Loucy (cell line): Measurements from ENCODE around the gene DENND11.
A peak's percentile ranks its signal among the peaks of the same experiment; 100 is the strongest.

Experiments
- H2AFZ ChIP-seq: fragments of 200-600 bp; sonication (generic); 2 replicates; pipeline ENCODE4 v1.6.0; 2016; ENCODE audit warnings: antibody characterized with exemption, mild to moderate bottlenecking, low read length, moderate library complexity
- H3F3A ChIP-seq: fragments of 200-600 bp; 2 replicates; pipeline ENCODE4 v1.6.0; 2016; ENCODE audit warnings: antibody characterized with exemption, low read depth, mild to moderate bottlenecking
- H3K27me3 ChIP-seq: fragments of 200-600 bp; sonication (generic); 2 replicates; pipeline ENCODE4 v1.6.1; 2014; ENCODE audit warnings: low read length, mild to moderate bottlenecking; ENCODE audit not compliant: insufficient read depth, poor library complexity, severe bottlenecking
- H3K36me3 ChIP-seq: fragments of 200-600 bp; sonication (generic); 2 replicates; pipeline ENCODE4 v1.6.1; 2016; ENCODE audit warnings: low read length; ENCODE audit not compliant: insufficient read depth
- H3K4me1 ChIP-seq: fragments of 200-600 bp; sonication (generic); 2 replicates; pipeline ENCODE4 v1.5.1; 2014; ENCODE audit warnings: low read length, mild to moderate bottlenecking; ENCODE audit not compliant: insufficient read depth, poor library complexity, severe bottlenecking
- H3K4me2 ChIP-seq: fragments of 200-600 bp; sonication (generic); 2 replicates; pipeline ENCODE4 v1.6.0; 2014; ENCODE audit warnings: antibody characterized with exemption, low read length, low read depth, mild to moderate bottlenecking; ENCODE audit not compliant: poor library complexity, severe bottlenecking
- H3K4me3 ChIP-seq: fragments of 200-600 bp; sonication (generic); 2 replicates; pipeline ENCODE4 v1.5.1; 2014; ENCODE audit warnings: low read length, mild to moderate bottlenecking, mixed read lengths; ENCODE audit not compliant: poor library complexity, severe bottlenecking
- H3K79me2 ChIP-seq: fragments of 200-600 bp; sonication (generic); 2 replicates; pipeline ENCODE4 v1.6.1; 2014; ENCODE audit warnings: low read length; ENCODE audit not compliant: insufficient read depth
- H3K9ac ChIP-seq: fragments of 200-600 bp; sonication (generic); 2 replicates; pipeline ENCODE4 v1.6.0; 2014; ENCODE audit warnings: mild to moderate bottlenecking, low read depth, low read length, moderate library complexity; ENCODE audit not compliant: poor library complexity, severe bottlenecking
- H3K9me2 ChIP-seq: fragments of 200-600 bp; sonication (generic); replicated peaks from 2 replicates; pipeline ENCODE4 v1.6.1; 2016; ENCODE audit warnings: low read depth, low read length, mixed read lengths
- H3K9me3 ChIP-seq: fragments of 200-600 bp; sonication (generic); 2 replicates; pipeline ENCODE4 v1.6.1; 2014; ENCODE audit warnings: mild to moderate bottlenecking, antibody characterized with exemption, low read length, low read depth; ENCODE audit not compliant: insufficient read depth
- H4K20me1 ChIP-seq: fragments of 200-600 bp; sonication (generic); 2 replicates; pipeline ENCODE4 v1.6.0; 2014; ENCODE audit warnings: antibody characterized with exemption, low read length, mild to moderate bottlenecking; ENCODE audit not compliant: insufficient read depth, poor library complexity, severe bottlenecking
- EZH2phosphoT487 ChIP-seq: fragments of 200-600 bp; IDR thresholded peaks from 2 replicates; pipeline ENCODE4 v1.6.1; 2018; ENCODE audit warnings: antibody characterized with exemption, mild to moderate bottlenecking, moderate library complexity, borderline replicate concordance
- TF ChIP-seq, protein P1 (sequence below): fragments of 200-600 bp; sonication (generic); conservative IDR thresholded peaks from 2 replicates; pipeline ENCODE4 v1.5.1; 2014; ENCODE audit warnings: mild to moderate bottlenecking, antibody characterized with exemption, low read length

The DENND11 gene

GRCh38 chr7:141679014-141679413, 23.0 kb downstream of the DENND11 start:
- Histone ChIP-seq H3K36me3 (peaks cover 38% of the 10 kb centered on the region; the same call in 1 of the 2 replicates), H3K79me2 (no peaks in the 10 kb centered on the region), H3K9ac (no peak overlapping the region), H3K4me3 (no peak overlapping the region), H2AFZ (no peak overlapping the region), H3K9me3 (no peaks in the 10 kb centered on the region), H3F3A (no peaks in the 10 kb centered on the region), H3K9me2 (no peaks in the 10 kb centered on the region), H4K20me1 (no peaks in the 10 kb centered on the region), H3K4me2 (no peak overlapping the region), H3K27me3 (no peaks in the 10 kb centered on the region), H3K4me1 (no peaks in the 10 kb centered on the region)
- no peak for TF ChIP-seq EZH2phosphoT487
- TF ChIP-seq, protein P1, sequence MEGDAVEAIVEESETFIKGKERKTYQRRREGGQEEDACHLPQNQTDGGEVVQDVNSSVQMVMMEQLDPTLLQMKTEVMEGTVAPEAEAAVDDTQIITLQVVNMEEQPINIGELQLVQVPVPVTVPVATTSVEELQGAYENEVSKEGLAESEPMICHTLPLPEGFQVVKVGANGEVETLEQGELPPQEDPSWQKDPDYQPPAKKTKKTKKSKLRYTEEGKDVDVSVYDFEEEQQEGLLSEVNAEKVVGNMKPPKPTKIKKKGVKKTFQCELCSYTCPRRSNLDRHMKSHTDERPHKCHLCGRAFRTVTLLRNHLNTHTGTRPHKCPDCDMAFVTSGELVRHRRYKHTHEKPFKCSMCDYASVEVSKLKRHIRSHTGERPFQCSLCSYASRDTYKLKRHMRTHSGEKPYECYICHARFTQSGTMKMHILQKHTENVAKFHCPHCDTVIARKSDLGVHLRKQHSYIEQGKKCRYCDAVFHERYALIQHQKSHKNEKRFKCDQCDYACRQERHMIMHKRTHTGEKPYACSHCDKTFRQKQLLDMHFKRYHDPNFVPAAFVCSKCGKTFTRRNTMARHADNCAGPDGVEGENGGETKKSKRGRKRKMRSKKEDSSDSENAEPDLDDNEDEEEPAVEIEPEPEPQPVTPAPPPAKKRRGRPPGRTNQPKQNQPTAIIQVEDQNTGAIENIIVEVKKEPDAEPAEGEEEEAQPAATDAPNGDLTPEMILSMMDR = no peak

GRCh38 chr7:141676618-141677017, 25.3 kb downstream of the DENND11 start:
- no peak overlapping the region for H3K4me3 ChIP-seq
- H3K9me3 ChIP-seq = no peaks in the 10 kb centered on the region
- no peaks in the 10 kb centered on the region for H3K4me1 ChIP-seq
- H2AFZ ChIP-seq = no peak overlapping the region
- H3K27me3 ChIP-seq = no peaks in the 10 kb centered on the region
- H3F3A ChIP-seq = no peaks in the 10 kb centered on the region
- H3K79me2 ChIP-seq = no peaks in the 10 kb centered on the region
- H3K9me2 ChIP-seq = no peaks in the 10 kb centered on the region
- no peak overlapping the region for H3K9ac ChIP-seq
- no peak for TF ChIP-seq EZH2phosphoT487
- TF ChIP-seq, protein P1 = no peak
- no peaks in the 10 kb centered on the region for H4K20me1 ChIP-seq
- H3K4me2 ChIP-seq = no peak overlapping the region
- H3K36me3 ChIP-seq = peaks cover 38% of the 10 kb centered on the region; the same call in 1 of the 2 replicates

DNA sequence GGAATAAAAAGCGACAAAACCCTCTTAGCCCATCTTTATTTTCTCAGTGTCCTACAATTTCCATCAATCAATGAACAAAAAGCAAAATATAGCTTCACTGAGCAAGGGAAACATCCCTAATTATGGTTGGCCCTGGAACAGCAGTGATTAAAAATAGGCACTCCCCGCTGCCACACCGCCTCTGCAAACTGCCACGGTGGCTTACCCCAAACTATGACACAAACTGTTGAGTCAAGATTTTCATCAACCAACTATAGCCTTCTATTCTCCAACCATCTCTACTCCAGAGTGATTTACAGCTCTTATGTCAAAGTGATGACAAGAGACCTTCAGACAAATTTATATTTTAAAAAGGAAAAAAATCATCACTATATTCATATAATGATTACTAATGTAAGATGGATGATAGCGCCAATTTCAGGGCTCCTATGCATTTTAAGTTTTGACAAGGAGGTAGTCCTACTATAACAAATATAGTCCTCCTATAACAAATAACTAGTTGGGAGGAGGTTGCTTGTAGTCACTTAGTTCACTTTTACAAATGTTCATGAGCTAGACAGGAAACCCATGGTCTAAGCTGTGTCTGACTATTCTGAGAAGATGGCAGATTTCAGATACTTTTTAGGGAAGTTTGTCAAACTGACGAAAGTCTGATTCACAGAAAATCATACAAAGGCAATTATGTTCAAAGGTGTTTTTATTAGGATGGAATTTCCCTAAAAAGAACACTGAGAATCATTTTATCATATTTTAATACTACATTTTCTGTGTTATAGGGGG, 26.3 kb downstream of the DENND11 start:
- H3K9ac ChIP-seq = no peak overlapping the region
- no peak overlapping the region for H3K4me3 ChIP-seq
- no peaks in the 10 kb centered on the region for H3K4me1 ChIP-seq
- no peaks in the 10 kb centered on the region for H3K79me2 ChIP-seq
- no peaks in the 10 kb centered on the region for H3K27me3 ChIP-seq
- no peak for TF ChIP-seq EZH2phosphoT487
- peaks cover 35% of the 10 kb centered on the region; the same call in 1 of the 2 replicates for H3K36me3 ChIP-seq
- no peak overlapping the region for H3K4me2 ChIP-seq
- no peak overlapping the region for H2AFZ ChIP-seq
- no peaks in the 10 kb centered on the region for H3K9me2 ChIP-seq
- H3K9me3 ChIP-seq = no peaks in the 10 kb centered on the region
- no peaks in the 10 kb centered on the region for H3F3A ChIP-seq
- no peaks in the 10 kb centered on the region for H4K20me1 ChIP-seq

DNA sequence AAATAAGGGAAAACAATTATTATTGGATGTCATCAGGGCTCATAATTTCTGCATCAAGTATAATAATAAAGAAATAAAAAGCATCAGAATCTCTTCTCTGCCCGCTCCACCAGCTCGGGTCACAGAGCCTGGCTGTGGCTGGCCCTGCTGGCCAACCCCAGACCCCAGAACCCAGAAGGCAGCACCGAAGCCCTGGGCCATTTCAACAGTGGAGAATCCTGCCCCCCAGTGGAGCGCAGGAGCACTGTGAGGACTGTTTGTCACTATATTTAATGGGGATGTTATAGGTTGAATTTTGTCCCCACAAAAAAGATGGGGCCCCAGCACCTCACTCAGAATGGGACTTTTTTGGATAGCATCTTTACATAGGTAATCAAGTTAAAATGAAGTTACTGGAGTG, 27.3 kb downstream of the DENND11 start:
- Histone ChIP-seq H2AFZ (no peak overlapping the region), H3K27me3 (no peaks in the 10 kb centered on the region), H4K20me1 (no peaks in the 10 kb centered on the region), H3K9me2 (no peaks in the 10 kb centered on the region), H3K4me2 (no peak overlapping the region), H3K9me3 (no peaks in the 10 kb centered on the region), H3K36me3 (peaks cover 31% of the 10 kb centered on the region; the same call in 1 of the 2 replicates), H3K79me2 (no peaks in the 10 kb centered on the region), H3K9ac (no peak overlapping the region), H3K4me1 (no peaks in the 10 kb centered on the region), H3K4me3 (no peak overlapping the region), H3F3A (no peaks in the 10 kb centered on the region)
- TF ChIP-seq EZH2phosphoT487 = no peak
- TF ChIP-seq, protein P1 = peak; percentile 75
